Heart left ventricle (tissue), 16 donors: ENCODE data around the gene TIPARP. TPM values are rescaled to one million over a fixed set of nuclear protein-coding genes. Genes with fewer than 3 reads are reported as not detected.

Source experiments
- ATAC-seq, 4 donors: fragments of 200-7000 bp; cut with Tn5 transposase; one replicate each; pipeline ENCODE4 v1.9.1; 2020 to 2022; ENCODE audit warnings: moderate library complexity in 4 of 4, mild to moderate bottlenecking in 3 of 4, moderate number of reproducible peaks in 1 of 4
- DNase-seq, 5 donors: peaks; one replicate each; pipeline ENCODE4 v3.0.0-alpha.2; 2020
- H3K27ac ChIP-seq, 12 donors: fragments of 200-600 bp; sonication (generic) in 4 of 12; one replicate each; pipeline versions ENCODE4 v1.5.0 to v1.8.0; 2016 to 2022; ENCODE audit warnings: mild to moderate bottlenecking in 2 of 12
- H3K27me3 ChIP-seq, 9 donors: fragments of 200-600 bp; sonication (generic) in 2 of 9; one replicate each; pipeline versions ENCODE4 v1.5.1 to v1.8.0; 2016 to 2022; ENCODE audit warnings: mild to moderate bottlenecking in 3 of 9
- H3K36me3 ChIP-seq, 9 donors: fragments of 200-600 bp; sonication (generic) in 2 of 9; one replicate each; pipeline versions ENCODE4 v1.5.0 to v1.8.0; 2018 to 2022; ENCODE audit warnings: mild to moderate bottlenecking in 2 of 9
- H3K4me1 ChIP-seq, 12 donors: fragments of 200-600 bp; sonication (generic) in 4 of 12; one replicate each; pipeline versions ENCODE4 v1.5.0 to v1.8.0; 2016 to 2022; ENCODE audit warnings: mild to moderate bottlenecking in 3 of 12
- H3K4me3 ChIP-seq, 12 donors: fragments of 200-600 bp; sonication (generic) in 4 of 12; one replicate each; pipeline versions ENCODE4 v1.5.0 to v1.8.0; 2017 to 2022; ENCODE audit warnings: mild to moderate bottlenecking in 9 of 12, moderate library complexity in 4 of 12
- H3K9me3 ChIP-seq, 12 donors: fragments of 200-600 bp; sonication (generic) in 4 of 12; one replicate each; pipeline versions ENCODE4 v1.5.0 to v1.8.0; 2016 to 2022; ENCODE audit warnings: mild to moderate bottlenecking in 1 of 12
- POLR2A ChIP-seq, 2 donors: fragments of 450-650 bp; IDR thresholded peaks; one replicate each; pipeline ENCODE4 v1.6.1; 2017; ENCODE audit warnings: antibody characterized with exemption in 2 of 2, mild to moderate bottlenecking in 2 of 2, moderate library complexity in 2 of 2
- WGBS, 4 donors: extraction: QIAGEN DNeasy Blood & Tissue Kit in 2 of 4; methylation state at CpG; one replicate each; pipeline versions ENCODE4 v1.1.5 to v1.1.7; 2013 to 2018; 5-methylcytosine and 5-hydroxymethylcytosine counted together
- intact Hi-C, 10 donors: fragments of 100-400 bp; cut with DNase I; formaldehyde crosslinking; loops; one replicate each; pipeline versions ENCODE4 v1.11.1 to v1.14.2; 2022
- polyA plus RNA-seq, 2 donors: library from polyadenylated mRNA; stranded (reverse); fragments of 200-250 nt; gene quantifications; one replicate each; pipeline ENCODE4 v1.2.3, GENCODE V29; 2013
- total RNA-seq, 9 donors: library from RNA; depleted of rRNA in 2 of 9; stranded (reverse); fragments of >200 nt in 2 of 9; fragmentation: NEBNext Ultra II Directional in 3 of 9; extraction: Animal tissue kit (Norgen Biotek cat#: 25700) in 3 of 9; gene quantifications; one replicate each; pipeline versions ENCODE4 v1.1.0 to v1.2.4, GENCODE V29; 2016 to 2023
- TF ChIP-seq, protein P1 (sequence below), 12 donors: fragments of 200-600 bp; sonication (generic) in 4 of 12; IDR thresholded peaks; one replicate each; pipeline versions ENCODE4 v1.5.0 to v1.8.0; 2018 to 2022; ENCODE audit warnings: antibody characterized with exemption in 12 of 12, mild to moderate bottlenecking in 5 of 12
- donor health status: ischemic (EF 13 %, LVEDD 7.1; RV severe dilation, severe dysfunction).
- donor health status: healthy with polysubstance abuse.
- donor health status: DM: no; HTN: yes; CAD: no.
- donor health status: DM: no; HTN: no; CAD: no.
- donor health status: ischemic (EF 25% LVEDD 6.9; RV normal size, moderate dysfunction).
- donor health status: ischemic (EF 25% LVEDD 5.7; RV mildly dilated, moderate dysfunction).
- donor health status: healthy.
- donor health status: DM: yes; HTN: yes; CAD: no.
- donor health status: ischemic (EF 35%, LVEDD 5.7; RV mildly dilated, moderate dysfunction).
- donor health status: nonischemic (EF 11% LVEDD 7.7; RV severe dilation, severe dysfunction).
- donor health status: DM: yes; HTN: yes; CAD: no.
- donor health status: PGD.
- donor health status: ischemic (EF 29% LVEDD 5.4; RV normal size, mild dysfunction).
- donor health status: nonischemic (EF 23%, LVEDD 6.1; RV moderate dilation, normal function).

TIPARP gene
- total and polyA plus RNA-seq, 11 donors = 12.8 to 46.8 (median 33.8) TPM

GRCh38 chr3:156670652-156671051 lies 3.7 kb upstream of the TIPARP start:
- no peaks in the 10 kb centered on the region for H3K9me3 ChIP-seq
- 71 to 84% (median 74%) methylated on average over 4 of the region's 4 CpGs for WGBS, 4 donors
- peaks cover 0 to 33% (median 5%) of the 10 kb centered on the region in 12 donors for H3K4me1 ChIP-seq
- DNase-seq = no peak
- no peak overlapping the region for H3K27ac ChIP-seq
- no peaks in the 10 kb centered on the region for H3K27me3 ChIP-seq
- intact Hi-C loops = loop anchor here in 7 of 10 donors (2.0 to 10.0 kb wide), 10 partner anchors 113 to 518 kb away; partner anchors contain the start of genes LEKR1 (in 2 of the 7) and SSR3 (in 2 of the 7)
- H3K36me3 ChIP-seq = no peaks in the 10 kb centered on the region
- no peak for ATAC-seq
- H3K4me3 ChIP-seq = no peak overlapping the region
- TF ChIP-seq, protein P1, sequence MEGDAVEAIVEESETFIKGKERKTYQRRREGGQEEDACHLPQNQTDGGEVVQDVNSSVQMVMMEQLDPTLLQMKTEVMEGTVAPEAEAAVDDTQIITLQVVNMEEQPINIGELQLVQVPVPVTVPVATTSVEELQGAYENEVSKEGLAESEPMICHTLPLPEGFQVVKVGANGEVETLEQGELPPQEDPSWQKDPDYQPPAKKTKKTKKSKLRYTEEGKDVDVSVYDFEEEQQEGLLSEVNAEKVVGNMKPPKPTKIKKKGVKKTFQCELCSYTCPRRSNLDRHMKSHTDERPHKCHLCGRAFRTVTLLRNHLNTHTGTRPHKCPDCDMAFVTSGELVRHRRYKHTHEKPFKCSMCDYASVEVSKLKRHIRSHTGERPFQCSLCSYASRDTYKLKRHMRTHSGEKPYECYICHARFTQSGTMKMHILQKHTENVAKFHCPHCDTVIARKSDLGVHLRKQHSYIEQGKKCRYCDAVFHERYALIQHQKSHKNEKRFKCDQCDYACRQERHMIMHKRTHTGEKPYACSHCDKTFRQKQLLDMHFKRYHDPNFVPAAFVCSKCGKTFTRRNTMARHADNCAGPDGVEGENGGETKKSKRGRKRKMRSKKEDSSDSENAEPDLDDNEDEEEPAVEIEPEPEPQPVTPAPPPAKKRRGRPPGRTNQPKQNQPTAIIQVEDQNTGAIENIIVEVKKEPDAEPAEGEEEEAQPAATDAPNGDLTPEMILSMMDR (IDR thresholded peaks at IDR 0.05) = no peak
- TF ChIP-seq POLR2A (IDR thresholded peaks at IDR 0.05) = no peak

DNA sequence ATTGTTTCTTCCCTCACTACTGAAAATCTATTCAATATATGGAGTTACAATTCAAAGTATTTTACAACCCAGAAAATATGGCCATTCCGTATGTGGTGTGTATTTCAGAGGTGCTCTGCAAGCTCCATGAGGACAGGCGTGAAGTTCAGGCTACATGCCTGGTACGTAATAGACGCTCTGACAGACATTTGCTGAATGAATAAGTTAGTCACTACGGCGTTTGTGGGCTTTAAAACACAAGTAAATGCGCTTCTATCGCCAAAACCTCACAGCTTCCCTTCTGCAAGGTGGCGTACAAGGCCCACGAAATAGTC lies 701 bp upstream of the TIPARP start:
- H3K27me3 ChIP-seq = no peaks in the 10 kb centered on the region
- ATAC-seq (no peak), DNase-seq (no peak)
- no peaks in the 10 kb centered on the region for H3K9me3 ChIP-seq
- intact Hi-C loops = loop anchor here (1.0 to 10.0 kb wide), 22 partner anchors 67 to 521 kb away; partner anchors contain the start of genes LEKR1 (in 4 of the 10) and SSR3 (in 4 of the 10)
- H3K27ac ChIP-seq = peak overlapping the region; percentile 88 to 99 (median 96)
- H3K4me1 ChIP-seq = peaks cover 0 to 48% (median 26%) of the 10 kb centered on the region in 12 donors
- peaks cover 0 to 11% (median 10%) of the 10 kb centered on the region in 9 donors for H3K36me3 ChIP-seq
- peak overlapping the region; percentile 40 to 97 (median 78) for H3K4me3 ChIP-seq
- WGBS, 4 donors = 10 to 13% (median 12%) methylated on average over 10 of the region's 10 CpGs
- TF ChIP-seq, protein P1 (IDR thresholded peaks at IDR 0.05) = no peak

DNA sequence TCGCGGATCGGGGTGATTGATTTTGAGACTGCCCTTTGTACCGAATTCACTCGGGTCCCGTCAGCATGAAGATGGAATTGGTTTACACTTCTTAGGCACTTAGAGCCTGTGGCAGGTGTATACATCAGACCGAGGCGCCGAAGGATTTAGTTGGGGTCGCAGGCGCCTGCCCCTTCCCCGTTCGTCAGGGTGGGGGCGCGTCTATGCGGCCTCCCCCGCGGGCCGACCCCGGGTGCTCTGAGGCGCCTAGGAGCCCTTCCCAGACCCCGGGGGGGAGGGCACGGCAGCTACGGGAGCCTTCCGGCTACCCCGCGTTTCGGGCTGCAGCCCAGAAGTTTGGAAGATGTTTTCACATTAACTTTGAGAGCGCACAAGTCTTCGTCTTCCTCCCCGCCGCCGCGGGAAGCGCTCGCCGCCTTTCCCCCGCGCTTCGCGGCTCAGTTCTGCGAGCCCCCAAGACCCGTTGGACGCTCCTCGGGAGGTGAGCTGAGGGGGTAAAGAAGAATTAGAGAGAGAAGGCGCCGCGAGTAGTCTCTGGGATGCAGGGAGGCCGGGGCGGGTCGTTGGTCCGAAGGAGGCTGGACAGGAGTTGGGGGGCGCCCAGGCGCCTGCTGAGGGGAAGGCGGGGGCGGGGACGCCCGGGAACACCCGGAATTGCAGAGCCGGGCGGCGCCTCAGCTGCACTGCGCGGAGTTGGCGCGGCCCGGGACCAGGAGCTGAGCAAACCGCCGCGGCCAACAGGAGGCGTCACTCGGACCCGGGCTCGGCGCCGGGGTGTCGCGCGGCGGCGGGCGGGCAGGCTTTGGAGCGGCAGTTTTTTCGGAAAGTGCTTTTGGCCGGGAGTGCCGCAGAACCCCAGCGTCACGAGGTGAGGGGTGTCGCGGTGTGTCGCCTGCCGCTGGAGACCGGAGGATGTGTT lies 780 bp downstream of the TIPARP start:
- H3K27me3 ChIP-seq = no peaks in the 10 kb centered on the region
- H3K4me1 ChIP-seq = peaks cover 3 to 58% (median 34%) of the 10 kb centered on the region in 12 donors
- no peaks in the 10 kb centered on the region for H3K9me3 ChIP-seq
- intact Hi-C loops = loop anchor here (1.0 to 10.0 kb wide), 24 partner anchors 68 to 523 kb away; partner anchors contain the start of genes LEKR1 (in 7 of the 10) and SSR3 (in 4 of the 10)
- peak; percentile 71 to 86 (median 75) for DNase-seq
- TF ChIP-seq POLR2A (IDR thresholded peaks at IDR 0.05) = no peak
- TF ChIP-seq, protein P1 (IDR thresholded peaks at IDR 0.05) = peak; percentile 12 to 59 (median 47)
- WGBS, 4 donors = 0 to 1% (median 0%) methylated on average over 31 to 93 of the region's 93 CpGs
- H3K36me3 ChIP-seq = peaks cover 0 to 25% (median 20%) of the 10 kb centered on the region in 9 donors
- ATAC-seq = peak in 3 of 4 donors; percentile 13 to 49 (median 29)
- peak overlapping the region; percentile 66 to 97 (median 80) for H3K4me3 ChIP-seq
- H3K27ac ChIP-seq = peak overlapping the region; percentile 88 to 99 (median 96)
